GM12865 (cell line): ENCODE measurements around the gene PCSK2.

Source experiments
- DNase-seq: peaks from one replicate; pipeline ENCODE4 v3.0.0; 2010; ENCODE audit warnings: low read depth
- H3K4me3 ChIP-seq: 2 replicates; pipeline ENCODE4 v1.5.1; 2011; ENCODE audit warnings: mild to moderate bottlenecking, low read depth, low read length, control low read depth
- TF ChIP-seq, protein P1 (sequence below): IDR thresholded peaks from 2 replicates; pipeline ENCODE4 v1.5.1; 2011; ENCODE audit warnings: low read length, control low read depth, low read depth, inconsistent platforms; ENCODE audit not compliant: insufficient read depth; ENCODE audit errors: missing control alignments

Gene PCSK2

DNA sequence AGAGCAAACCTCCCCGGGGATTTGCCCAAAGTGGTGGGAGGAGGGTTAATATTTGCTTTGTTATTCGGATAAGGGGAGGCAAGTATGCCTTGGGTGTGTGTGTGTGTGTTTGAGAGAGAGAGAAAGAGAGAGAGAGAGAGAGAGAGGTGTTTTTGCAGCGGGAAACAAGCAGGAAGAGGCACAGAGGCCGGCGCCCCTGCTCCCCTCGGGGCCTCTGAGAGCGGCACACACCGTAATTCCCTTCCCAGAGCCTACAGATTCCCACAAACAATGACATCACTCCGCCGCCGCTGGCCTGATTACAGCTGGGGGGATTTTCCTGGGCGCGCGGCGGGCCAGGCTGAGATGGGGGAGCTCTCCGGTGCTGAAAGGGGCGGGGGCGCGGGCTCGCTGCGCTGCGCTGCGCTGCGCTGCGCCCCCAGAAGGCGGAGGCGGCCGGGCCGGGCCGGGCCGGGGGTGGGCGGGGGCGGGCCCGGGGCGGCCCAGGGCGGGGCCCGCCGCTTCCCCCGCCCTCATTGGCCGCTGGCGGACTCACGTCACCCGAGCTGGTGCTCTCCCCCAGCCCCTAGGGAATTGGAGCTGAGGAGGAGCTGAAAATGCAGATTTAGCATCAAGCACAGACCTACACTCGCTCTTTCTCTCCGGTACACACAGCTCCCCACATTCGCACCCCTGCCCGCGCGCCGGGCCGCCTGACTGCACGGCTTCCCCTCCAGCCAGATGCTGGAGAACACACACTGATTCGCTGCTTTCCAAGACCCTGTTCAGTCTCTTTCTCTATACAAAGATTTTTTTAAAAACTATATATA, at the start of gene PCSK2:
TSS of gene PCSK2 (plus strand) at position 631 of the 809 bp plus-strand sequence. CDS start 266 bp downstream, outside the sequence.
- no peak within 1 kb of the TSS for H3K4me3 ChIP-seq
- no peak for DNase-seq
- TF ChIP-seq, protein P1, sequence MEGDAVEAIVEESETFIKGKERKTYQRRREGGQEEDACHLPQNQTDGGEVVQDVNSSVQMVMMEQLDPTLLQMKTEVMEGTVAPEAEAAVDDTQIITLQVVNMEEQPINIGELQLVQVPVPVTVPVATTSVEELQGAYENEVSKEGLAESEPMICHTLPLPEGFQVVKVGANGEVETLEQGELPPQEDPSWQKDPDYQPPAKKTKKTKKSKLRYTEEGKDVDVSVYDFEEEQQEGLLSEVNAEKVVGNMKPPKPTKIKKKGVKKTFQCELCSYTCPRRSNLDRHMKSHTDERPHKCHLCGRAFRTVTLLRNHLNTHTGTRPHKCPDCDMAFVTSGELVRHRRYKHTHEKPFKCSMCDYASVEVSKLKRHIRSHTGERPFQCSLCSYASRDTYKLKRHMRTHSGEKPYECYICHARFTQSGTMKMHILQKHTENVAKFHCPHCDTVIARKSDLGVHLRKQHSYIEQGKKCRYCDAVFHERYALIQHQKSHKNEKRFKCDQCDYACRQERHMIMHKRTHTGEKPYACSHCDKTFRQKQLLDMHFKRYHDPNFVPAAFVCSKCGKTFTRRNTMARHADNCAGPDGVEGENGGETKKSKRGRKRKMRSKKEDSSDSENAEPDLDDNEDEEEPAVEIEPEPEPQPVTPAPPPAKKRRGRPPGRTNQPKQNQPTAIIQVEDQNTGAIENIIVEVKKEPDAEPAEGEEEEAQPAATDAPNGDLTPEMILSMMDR = no peak

DNA sequence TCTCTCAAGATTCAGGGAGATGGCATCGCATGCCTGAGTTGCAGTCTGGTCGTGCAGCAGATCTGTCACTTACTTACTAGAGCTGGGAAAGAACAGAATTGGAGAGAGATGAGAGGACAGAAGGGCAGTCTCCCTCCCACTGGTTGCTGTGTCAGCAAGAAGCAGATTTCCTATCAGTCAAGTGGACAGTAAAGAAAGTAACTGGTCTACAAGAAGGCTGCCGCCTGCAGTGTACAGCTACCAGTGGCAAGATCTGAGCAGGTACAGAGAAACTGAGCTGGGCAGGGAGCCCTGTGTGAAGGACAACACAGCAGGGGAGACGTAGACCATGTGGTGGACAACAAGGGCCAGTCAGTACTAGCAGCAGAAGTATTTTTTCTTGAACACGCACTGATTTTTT, 49.5 kb upstream of the PCSK2 start:
- DNase-seq = no peak
- H3K4me3 ChIP-seq = no peak overlapping the region
- TF ChIP-seq, protein P1 = no peak

DNA sequence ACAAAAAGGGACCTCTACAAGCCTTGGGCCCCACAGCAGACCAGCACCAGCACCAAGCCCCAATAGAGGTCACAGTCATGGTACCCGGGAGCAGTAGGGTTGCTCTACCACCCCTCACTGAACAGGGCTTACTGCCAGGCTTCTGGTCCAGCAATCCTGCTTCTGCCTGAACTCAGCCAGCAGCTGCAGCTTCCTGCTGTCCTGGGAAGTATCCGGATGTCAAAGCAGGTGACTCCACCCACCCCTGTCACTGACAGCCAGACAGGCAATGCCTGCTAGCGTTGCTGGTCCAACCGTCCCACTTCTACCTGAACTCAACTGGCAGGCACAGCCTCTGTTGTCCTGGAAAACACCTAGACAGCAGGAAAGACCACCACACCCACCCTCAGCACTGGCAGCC, 47.0 kb upstream of the PCSK2 start:
- DNase-seq = no peak
- TF ChIP-seq, protein P1 = no peak
- no peak overlapping the region for H3K4me3 ChIP-seq

GRCh38 chr20:17189976-17190695, 36.7 kb upstream of the PCSK2 start:
- no peak overlapping the region for H3K4me3 ChIP-seq
- TF ChIP-seq, protein P1 = no peak
- DNase-seq = no peak

GRCh38 chr20:17197041-17197440, 29.8 kb upstream of the PCSK2 start:
- no peak overlapping the region for H3K4me3 ChIP-seq
- TF ChIP-seq, protein P1 = no peak
- DNase-seq = no peak

DNA sequence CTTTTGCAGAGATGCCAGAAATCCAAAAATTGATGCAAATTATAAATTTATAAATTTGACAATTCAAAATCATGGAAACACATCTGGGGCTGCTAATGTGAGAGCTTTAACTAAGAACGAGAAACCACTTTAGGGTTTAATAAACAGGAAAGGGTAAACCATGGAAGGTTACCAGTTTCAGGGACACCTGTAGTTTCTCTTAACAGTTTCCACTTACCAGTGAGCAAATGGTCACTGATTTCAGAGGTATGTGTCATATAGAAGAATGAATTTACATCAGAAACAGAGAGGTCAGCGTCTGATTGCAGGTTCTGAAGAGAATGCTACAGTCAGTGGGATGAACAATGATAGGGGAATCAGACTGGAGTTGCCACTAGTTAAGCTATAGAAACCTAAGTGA, 24.8 kb upstream of the PCSK2 start:
- H3K4me3 ChIP-seq = no peak overlapping the region
- no peak for DNase-seq
- TF ChIP-seq, protein P1 = no peak
